ENCODE measurements around the gene CABP1.

CABP1 gene

GRCh38 chr12:120631097-120631496 is 9.3 kb upstream of the CABP1 start:
- DNase-seq: no peak

GRCh38 chr12:120640861-120641833 is 721 bp downstream of the CABP1 start:
- no peak for DNase-seq

GRCh38 chr12:120642121-120642520 is 1.7 kb downstream of the CABP1 start:
- no peak for DNase-seq

- DNase-seq: no peak
These were observed 2.4 kb downstream of the CABP1 start for GRCh38 chr12:120642826-120643225.

- no peak for DNase-seq
These were observed 3.1 kb downstream of the CABP1 start for GRCh38 chr12:120643574-120643973.

- DNase-seq: no peak
These were observed 5.6 kb downstream of the CABP1 start for GRCh38 chr12:120646044-120646443.

- no peak for DNase-seq
These were observed 6.9 kb downstream of the CABP1 start for GRCh38 chr12:120647375-120647755.

- DNase-seq: no peak
These were observed 9.2 kb downstream of the CABP1 start for GRCh38 chr12:120649442-120650232.

GRCh38 chr12:120650233-120650690 is 9.8 kb downstream of the CABP1 start:
- DNase-seq: no peak

- no peak for DNase-seq
These were observed 11.4 kb downstream of the CABP1 start for GRCh38 chr12:120651821-120652220.

- no peak for DNase-seq
These were observed 12.4 kb downstream of the CABP1 start for GRCh38 chr12:120652656-120653435.

GRCh38 chr12:120653611-120654010 is 13.2 kb downstream of the CABP1 start:
- DNase-seq: no peak

- DNase-seq: no peak
These were observed 14.2 kb downstream of the CABP1 start for GRCh38 chr12:120654656-120655055.

- no peak for DNase-seq
These were observed 15.6 kb downstream of the CABP1 start for GRCh38 chr12:120656008-120656407.

GRCh38 chr12:120658286-120659150 is 18.1 kb downstream of the CABP1 start:
- no peak for DNase-seq

- no peak for DNase-seq
These were observed 18.7 kb downstream of the CABP1 start for GRCh38 chr12:120659151-120659525.

- DNase-seq: no peak
These were observed 21.0 kb downstream of the CABP1 start for GRCh38 chr12:120661432-120661831.

- no peak for DNase-seq
These were observed 22.5 kb downstream of the CABP1 start for GRCh38 chr12:120662879-120663278.

GRCh38 chr12:120663741-120664140 is 23.3 kb downstream of the CABP1 start:
- DNase-seq: no peak

GRCh38 chr12:120666571-120667390 is 26.4 kb downstream of the CABP1 start:
- DNase-seq: no peak
